ENCODE data around the gene SLC39A11.
"Not testable (repeated sequence)": the region's sequence is repeated elsewhere in the genome, so short reads cannot be mapped to it uniquely, and the experiment has no call there.

Gene SLC39A11

DNA sequence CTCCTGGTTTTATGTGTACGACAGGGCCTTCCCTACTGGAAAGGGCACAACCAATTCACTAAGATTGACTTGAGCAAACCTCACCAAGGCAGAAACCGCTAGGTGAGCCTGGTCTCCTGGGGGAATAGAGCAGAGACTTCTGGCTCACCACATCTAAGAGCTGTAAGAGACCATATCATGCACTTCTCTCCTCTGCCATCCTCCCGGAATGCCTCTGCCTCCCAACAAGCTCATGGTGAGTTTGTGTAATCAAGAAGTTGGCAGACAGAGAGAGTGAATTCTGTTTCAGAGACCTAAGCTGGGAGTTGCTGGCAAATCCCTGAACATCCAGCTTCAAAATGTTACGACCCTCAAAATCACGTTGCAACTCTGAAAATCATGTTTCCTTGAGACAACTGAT, 154.8 kb downstream of the SLC39A11 start:
- TF ChIP-seq RARB (CRISPR knock-in tag; IDR thresholded peaks at IDR 0.05), result no peak
- TF ChIP-seq, protein P1, sequence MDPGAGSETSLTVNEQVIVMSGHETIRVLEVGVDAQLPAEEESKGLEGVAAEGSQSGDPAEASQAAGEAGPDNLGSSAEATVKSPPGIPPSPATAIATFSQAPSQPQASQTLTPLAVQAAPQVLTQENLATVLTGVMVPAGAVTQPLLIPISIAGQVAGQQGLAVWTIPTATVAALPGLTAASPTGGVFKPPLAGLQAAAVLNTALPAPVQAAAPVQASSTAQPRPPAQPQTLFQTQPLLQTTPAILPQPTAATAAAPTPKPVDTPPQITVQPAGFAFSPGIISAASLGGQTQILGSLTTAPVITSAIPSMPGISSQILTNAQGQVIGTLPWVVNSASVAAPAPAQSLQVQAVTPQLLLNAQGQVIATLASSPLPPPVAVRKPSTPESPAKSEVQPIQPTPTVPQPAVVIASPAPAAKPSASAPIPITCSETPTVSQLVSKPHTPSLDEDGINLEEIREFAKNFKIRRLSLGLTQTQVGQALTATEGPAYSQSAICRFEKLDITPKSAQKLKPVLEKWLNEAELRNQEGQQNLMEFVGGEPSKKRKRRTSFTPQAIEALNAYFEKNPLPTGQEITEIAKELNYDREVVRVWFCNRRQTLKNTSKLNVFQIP (CRISPR knock-in tag; IDR thresholded peaks at IDR 0.05; ENCODE audit: borderline replicate concordance, low read depth), result no peak
- no peak for TF ChIP-seq ISL1 (CRISPR knock-in tag; IDR thresholded peaks at IDR 0.05)
- TF ChIP-seq, protein P2, sequence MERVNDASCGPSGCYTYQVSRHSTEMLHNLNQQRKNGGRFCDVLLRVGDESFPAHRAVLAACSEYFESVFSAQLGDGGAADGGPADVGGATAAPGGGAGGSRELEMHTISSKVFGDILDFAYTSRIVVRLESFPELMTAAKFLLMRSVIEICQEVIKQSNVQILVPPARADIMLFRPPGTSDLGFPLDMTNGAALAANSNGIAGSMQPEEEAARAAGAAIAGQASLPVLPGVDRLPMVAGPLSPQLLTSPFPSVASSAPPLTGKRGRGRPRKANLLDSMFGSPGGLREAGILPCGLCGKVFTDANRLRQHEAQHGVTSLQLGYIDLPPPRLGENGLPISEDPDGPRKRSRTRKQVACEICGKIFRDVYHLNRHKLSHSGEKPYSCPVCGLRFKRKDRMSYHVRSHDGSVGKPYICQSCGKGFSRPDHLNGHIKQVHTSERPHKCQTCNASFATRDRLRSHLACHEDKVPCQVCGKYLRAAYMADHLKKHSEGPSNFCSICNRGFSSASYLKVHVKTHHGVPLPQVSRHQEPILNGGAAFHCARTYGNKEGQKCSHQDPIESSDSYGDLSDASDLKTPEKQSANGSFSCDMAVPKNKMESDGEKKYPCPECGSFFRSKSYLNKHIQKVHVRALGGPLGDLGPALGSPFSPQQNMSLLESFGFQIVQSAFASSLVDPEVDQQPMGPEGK (CRISPR knock-in tag; IDR thresholded peaks at IDR 0.05; ENCODE audit: borderline replicate concordance), result no peak
- no peak for TF ChIP-seq TCF4 (CRISPR knock-in tag; IDR thresholded peaks at IDR 0.05; ENCODE audit: borderline replicate concordance)
- no peak for TF ChIP-seq CREB5 (CRISPR knock-in tag; IDR thresholded peaks at IDR 0.05; ENCODE audit: low read depth)
- TF ChIP-seq TOX (CRISPR knock-in tag; IDR thresholded peaks at IDR 0.05; ENCODE audit: borderline replicate concordance), result no peak
- no peak for TF ChIP-seq ZC3H10 (CRISPR knock-in tag; IDR thresholded peaks at IDR 0.05)
- no peak for TF ChIP-seq CSDC2 (CRISPR knock-in tag; IDR thresholded peaks at IDR 0.05)
- no peak for TF ChIP-seq PPARA (CRISPR knock-in tag; IDR thresholded peaks at IDR 0.05; ENCODE audit: borderline replicate concordance)
- TF ChIP-seq ZFP3 (CRISPR knock-in tag; IDR thresholded peaks at IDR 0.05), result no peak
- no peak for ATAC-seq

DNA sequence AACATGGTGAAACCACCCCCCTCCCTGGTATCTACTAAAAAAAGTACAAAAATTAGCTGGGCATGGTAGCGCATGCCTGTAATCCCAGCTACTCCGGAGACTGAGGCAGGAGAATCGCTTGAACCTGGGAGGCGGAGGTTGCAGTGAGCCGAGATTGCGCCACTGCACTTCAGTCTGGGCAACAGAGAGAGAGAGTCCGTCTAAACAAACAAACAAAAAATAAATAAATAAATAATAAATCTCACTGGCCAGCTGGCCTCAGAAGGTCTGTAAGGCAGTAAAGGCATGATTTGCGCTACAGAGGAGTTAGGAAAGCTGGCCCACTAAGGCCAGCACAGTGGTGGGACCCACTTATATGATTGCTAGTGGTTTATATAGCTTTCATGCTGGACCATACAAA, 155.2 kb downstream of the SLC39A11 start:
- not testable (repeated sequence) for ATAC-seq

- TF ChIP-seq ZNF565 (CRISPR knock-in tag; conservative IDR thresholded peaks at IDR 0.05; ENCODE audit: low read depth) (no peak), PPARA (CRISPR knock-in tag; IDR thresholded peaks at IDR 0.05; ENCODE audit: borderline replicate concordance) (no peak), ZFP3 (CRISPR knock-in tag; IDR thresholded peaks at IDR 0.05) (no peak), CREB5 (CRISPR knock-in tag; IDR thresholded peaks at IDR 0.05; ENCODE audit: low read depth) (no peak), GLIS3 (CRISPR knock-in tag; IDR thresholded peaks at IDR 0.05) (no peak)
- TF ChIP-seq, protein P2 (CRISPR knock-in tag; IDR thresholded peaks at IDR 0.05; ENCODE audit: borderline replicate concordance), result no peak
- TF ChIP-seq, protein P3, sequence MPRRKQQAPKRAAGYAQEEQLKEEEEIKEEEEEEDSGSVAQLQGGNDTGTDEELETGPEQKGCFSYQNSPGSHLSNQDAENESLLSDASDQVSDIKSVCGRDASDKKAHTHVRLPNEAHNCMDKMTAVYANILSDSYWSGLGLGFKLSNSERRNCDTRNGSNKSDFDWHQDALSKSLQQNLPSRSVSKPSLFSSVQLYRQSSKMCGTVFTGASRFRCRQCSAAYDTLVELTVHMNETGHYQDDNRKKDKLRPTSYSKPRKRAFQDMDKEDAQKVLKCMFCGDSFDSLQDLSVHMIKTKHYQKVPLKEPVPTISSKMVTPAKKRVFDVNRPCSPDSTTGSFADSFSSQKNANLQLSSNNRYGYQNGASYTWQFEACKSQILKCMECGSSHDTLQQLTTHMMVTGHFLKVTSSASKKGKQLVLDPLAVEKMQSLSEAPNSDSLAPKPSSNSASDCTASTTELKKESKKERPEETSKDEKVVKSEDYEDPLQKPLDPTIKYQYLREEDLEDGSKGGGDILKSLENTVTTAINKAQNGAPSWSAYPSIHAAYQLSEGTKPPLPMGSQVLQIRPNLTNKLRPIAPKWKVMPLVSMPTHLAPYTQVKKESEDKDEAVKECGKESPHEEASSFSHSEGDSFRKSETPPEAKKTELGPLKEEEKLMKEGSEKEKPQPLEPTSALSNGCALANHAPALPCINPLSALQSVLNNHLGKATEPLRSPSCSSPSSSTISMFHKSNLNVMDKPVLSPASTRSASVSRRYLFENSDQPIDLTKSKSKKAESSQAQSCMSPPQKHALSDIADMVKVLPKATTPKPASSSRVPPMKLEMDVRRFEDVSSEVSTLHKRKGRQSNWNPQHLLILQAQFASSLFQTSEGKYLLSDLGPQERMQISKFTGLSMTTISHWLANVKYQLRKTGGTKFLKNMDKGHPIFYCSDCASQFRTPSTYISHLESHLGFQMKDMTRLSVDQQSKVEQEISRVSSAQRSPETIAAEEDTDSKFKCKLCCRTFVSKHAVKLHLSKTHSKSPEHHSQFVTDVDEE (CRISPR knock-in tag; IDR thresholded peaks at IDR 0.05), result no peak
- no peak for ATAC-seq
Measured at GRCh38 chr17:72935984-72936383, 156.5 kb downstream of the SLC39A11 start.

DNA sequence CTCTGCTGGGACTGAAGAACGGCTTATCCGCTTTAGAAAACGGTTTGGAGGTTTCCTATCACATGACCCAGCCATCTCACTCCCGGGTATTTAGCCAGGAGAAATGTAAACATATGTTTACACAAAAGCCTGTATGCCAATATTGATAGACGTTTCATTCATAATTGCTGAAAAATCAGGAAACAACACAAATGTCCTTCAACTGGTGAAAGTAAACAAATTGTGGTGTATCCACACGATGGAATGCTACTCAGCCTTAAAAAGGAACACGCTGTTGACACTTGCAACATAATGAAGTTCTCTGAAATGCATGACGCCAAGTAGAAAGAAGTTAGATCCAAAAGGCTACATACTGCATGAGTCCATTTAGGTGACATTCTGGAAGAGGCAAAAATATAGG, 157.6 kb downstream of the SLC39A11 start:
- TF ChIP-seq CSDC2 (CRISPR knock-in tag; IDR thresholded peaks at IDR 0.05) (no peak), ZNF8 (CRISPR knock-in tag; IDR thresholded peaks at IDR 0.05) (no peak), BACH2 (CRISPR knock-in tag; IDR thresholded peaks at IDR 0.05; ENCODE audit: borderline replicate concordance) (no peak), SNAI2 (CRISPR knock-in tag; IDR thresholded peaks at IDR 0.05) (no peak), ZFP3 (CRISPR knock-in tag; IDR thresholded peaks at IDR 0.05) (no peak), PPARA (CRISPR knock-in tag; IDR thresholded peaks at IDR 0.05; ENCODE audit: borderline replicate concordance) (no peak)
- TF ChIP-seq, protein P3 (CRISPR knock-in tag; IDR thresholded peaks at IDR 0.05), result no peak
- no peak for ATAC-seq

Data from SK-N-SH treated with all-trans-retinoic acid at 6 μM for 48 hours (cell line).